ENCODE results near the gene BABAM2.

- no peak for TF ChIP-seq CTCF (conservative IDR thresholded peaks at IDR 0.05; ENCODE audit: low read depth in 2 of 2)
- no peak for TF ChIP-seq EZH2 (IDR thresholded peaks at IDR 0.05; ENCODE audit: low read depth, unreplicated experiment)
- no peak for TF ChIP-seq REST (IDR thresholded peaks at IDR 0.05; ENCODE audit: unreplicated experiment)
- TF ChIP-seq EZH2phosphoT487 (IDR thresholded peaks at IDR 0.05; ENCODE audit: unreplicated experiment) = no peak
- no peak for TF ChIP-seq POLR2AphosphoS5 (IDR thresholded peaks at IDR 0.05; ENCODE audit: low read depth)
- TF ChIP-seq ETS1 (IDR thresholded peaks at IDR 0.05) = no peak
Measured at GRCh38 chr2:28193630-28194403, 303.3 kb downstream of the BABAM2 start.
